ENCODE data around the gene PLEKHG3. TPM values are rescaled to one million over a fixed set of nuclear protein-coding genes. Genes with fewer than 3 reads are reported as not detected.
A peak's percentile ranks its signal among the peaks of the same experiment; 100 is the strongest.

Gene PLEKHG3
- total RNA-seq, 2 experiments from 2014 or later = 20.1 to 22.6 TPM

DNA sequence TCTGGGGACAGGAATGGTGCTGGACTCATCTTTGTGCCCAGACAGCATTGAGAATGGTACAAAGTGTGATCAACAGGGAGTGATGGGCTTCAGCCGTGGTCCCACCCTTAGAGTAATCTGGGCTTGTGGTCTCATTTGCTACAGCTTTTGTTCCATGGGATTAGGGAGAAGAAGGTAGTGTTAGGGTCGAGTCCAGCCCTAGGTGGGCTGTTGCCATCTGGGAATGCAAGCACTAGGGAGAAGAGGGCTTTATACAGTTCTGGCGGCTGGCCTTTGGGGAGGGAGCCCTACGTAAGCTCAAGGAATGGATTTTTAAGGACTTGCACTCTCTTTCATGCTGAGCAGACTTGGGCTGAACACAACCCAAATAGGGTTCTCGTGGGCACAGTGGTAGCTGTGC lies 4.9 kb downstream of the PLEKHG3 start:
- peaks cover 69% of the 10 kb centered on the region for H3K4me1 Mint-ChIP-seq (ENCODE audit: low read depth)
- ChIA-PET CTCF (interaction anchor here (0.7 to 3.1 kb wide), 8 partner anchors 9 to 198 kb away, joined by 3 to 13 read pairs (median 4); no protein-coding TSS in a partner anchor), POLR2A (interaction anchor here (0.6 to 1.0 kb wide), 3 partner anchors 17 to 35 kb away, joined by 3 to 6 read pairs (median 3); no protein-coding TSS in a partner anchor)
- peaks cover 15% of the 10 kb centered on the region for H3K9me3 Mint-ChIP-seq
- H3K36me3 Mint-ChIP-seq = peaks cover 8% of the 10 kb centered on the region
- H3K27me3 Mint-ChIP-seq = no peaks in the 10 kb centered on the region
- intact Hi-C loops (cut with micrococcal nuclease) = loop anchor here (1.0 to 10.0 kb wide), 3 partner anchors 9 to 576 kb away; no protein-coding TSS in a partner anchor
- H3K4me3 Mint-ChIP-seq = peak overlapping the region; percentile 58
- peak overlapping the region; percentile 84 for H3K27ac Mint-ChIP-seq
- DNase-seq = no peak

- intact Hi-C loops (cut with micrococcal nuclease) = no loop called here
- no peak for DNase-seq
- Mint-ChIP-seq H3K27ac (no peak overlapping the region), H3K4me1 (ENCODE audit: low read depth) (peaks cover 75% of the 10 kb centered on the region), H3K27me3 (no peaks in the 10 kb centered on the region), H3K36me3 (peaks cover 11% of the 10 kb centered on the region), H3K4me3 (no peak overlapping the region), H3K9me3 (peaks cover 19% of the 10 kb centered on the region)
- ChIA-PET POLR2A (interaction anchor here (0.7 kb wide), 1 partner anchor 231 kb away, joined by 3 read pairs; no protein-coding TSS in a partner anchor), CTCF (interaction anchor here (1.5 kb wide), 1 partner anchor 45 kb away, joined by 3 read pairs; no protein-coding TSS in a partner anchor)
Observed at GRCh38 chr14:64711039-64711438, 6.8 kb downstream of the PLEKHG3 start.

DNA sequence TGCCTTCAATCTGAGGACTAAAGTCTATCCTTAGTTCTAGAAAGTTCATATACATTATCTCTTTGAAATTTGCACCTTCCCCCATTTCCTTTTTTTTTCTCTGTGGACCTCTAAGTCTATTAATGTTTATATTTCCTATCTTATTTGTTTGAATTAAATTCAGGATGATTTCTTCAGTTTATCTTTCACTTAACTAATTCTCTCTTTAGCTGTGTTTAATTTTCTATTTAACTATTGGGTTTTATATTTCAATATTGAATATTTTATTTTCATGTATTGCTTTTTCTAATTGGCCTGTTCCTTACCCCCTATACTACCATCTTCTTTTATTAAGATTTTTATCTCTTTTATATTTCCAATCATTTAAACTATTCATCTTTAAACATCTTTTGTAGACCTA lies 9.5 kb downstream of the PLEKHG3 start:
- DNase-seq = no peak
- Mint-ChIP-seq H3K27ac (no peak overlapping the region), H3K36me3 (peaks cover 11% of the 10 kb centered on the region), H3K9me3 (peaks cover 19% of the 10 kb centered on the region), H3K27me3 (no peaks in the 10 kb centered on the region), H3K4me3 (no peak overlapping the region), H3K4me1 (ENCODE audit: low read depth) (peaks cover 75% of the 10 kb centered on the region)
- ChIA-PET CTCF (no interaction called here), POLR2A (interaction anchor here (1.1 to 1.2 kb wide), 2 partner anchors 9 to 21 kb away, joined by 3 to 5 read pairs; no protein-coding TSS in a partner anchor)
- intact Hi-C loops (cut with micrococcal nuclease) = no loop called here

DNA sequence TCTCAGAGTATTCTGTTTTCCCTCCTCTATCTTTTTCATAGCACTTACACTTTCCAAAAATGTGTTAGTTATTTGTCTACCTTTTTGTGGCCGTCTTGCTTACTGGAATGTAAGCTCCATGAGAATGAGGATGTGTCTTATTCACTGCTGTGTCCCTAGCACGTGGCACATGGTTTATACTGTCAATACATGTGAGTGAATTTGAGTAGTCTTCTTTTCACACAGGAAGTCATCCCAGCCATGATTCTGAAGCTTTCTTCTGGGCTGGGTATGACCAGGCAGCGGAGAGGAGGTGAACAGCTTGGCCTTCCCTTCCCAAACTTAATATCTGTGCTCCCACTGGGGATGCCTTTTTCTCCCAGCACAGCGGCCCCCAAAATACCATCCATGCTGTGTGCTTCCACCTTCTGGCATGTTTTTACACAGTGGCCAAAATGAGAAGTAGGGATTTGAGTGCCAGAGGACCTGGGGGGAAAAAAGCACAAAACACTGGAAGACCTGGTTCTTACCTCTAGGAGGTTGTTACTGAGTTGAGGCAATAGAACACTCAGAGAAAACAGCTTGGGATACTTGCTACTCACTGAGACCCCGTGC lies 10.3 kb downstream of the PLEKHG3 start:
- H3K36me3 Mint-ChIP-seq = peaks cover 11% of the 10 kb centered on the region
- intact Hi-C loops (cut with micrococcal nuclease) = no loop called here
- DNase-seq = no peak
- peaks cover 19% of the 10 kb centered on the region for H3K9me3 Mint-ChIP-seq
- peaks cover 73% of the 10 kb centered on the region for H3K4me1 Mint-ChIP-seq (ENCODE audit: low read depth)
- no peaks in the 10 kb centered on the region for H3K27me3 Mint-ChIP-seq
- CTCF ChIA-PET = interaction anchor here (1.8 kb wide), 1 partner anchor 8 kb away, joined by 4 read pairs; no protein-coding TSS in a partner anchor
- peak overlapping the region; percentile 31 for H3K27ac Mint-ChIP-seq
- POLR2A ChIA-PET = interaction anchor here (1.1 to 1.2 kb wide), 2 partner anchors 9 to 20 kb away, joined by 3 to 5 read pairs; no protein-coding TSS in a partner anchor
- no peak overlapping the region for H3K4me3 Mint-ChIP-seq

DNA sequence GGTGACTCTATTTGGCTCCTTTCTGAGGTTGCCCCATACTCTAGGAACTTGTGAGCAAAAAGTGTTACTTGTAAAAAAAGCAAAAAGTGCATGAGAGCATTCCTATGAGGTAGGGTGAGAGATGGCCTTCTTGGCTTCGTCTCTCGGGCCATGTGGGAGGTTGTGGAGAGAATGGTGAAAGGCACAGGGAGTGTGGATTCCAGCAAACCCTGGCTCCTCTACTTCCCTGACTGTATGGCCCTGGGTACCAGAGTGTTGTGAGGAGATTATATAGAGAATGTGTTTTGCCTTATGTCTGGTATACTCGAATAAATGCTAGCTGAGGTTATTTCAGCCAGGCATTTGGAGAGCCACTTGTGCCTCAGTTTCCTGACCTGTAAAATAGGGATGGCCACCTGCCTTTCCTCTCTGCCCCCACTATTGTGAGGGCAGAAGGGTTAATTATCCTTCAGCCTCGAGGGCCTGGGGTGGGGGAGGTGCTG lies 11.0 kb downstream of the PLEKHG3 start:
- POLR2A ChIA-PET = interaction anchor here (1.1 kb wide), 1 partner anchor 10 kb away, joined by 5 read pairs; no protein-coding TSS in a partner anchor
- Mint-ChIP-seq H3K4me3 (no peak overlapping the region), H3K27me3 (no peaks in the 10 kb centered on the region), H3K27ac (no peak overlapping the region), H3K9me3 (peaks cover 19% of the 10 kb centered on the region), H3K36me3 (peaks cover 11% of the 10 kb centered on the region), H3K4me1 (ENCODE audit: low read depth) (peaks cover 74% of the 10 kb centered on the region)
- DNase-seq = no peak
- intact Hi-C loops (cut with micrococcal nuclease) = no loop called here
- CTCF ChIA-PET = interaction anchor here (1.0 to 1.8 kb wide), 2 partner anchors 9 to 46 kb away, joined by 3 to 4 read pairs; no protein-coding TSS in a partner anchor

GRCh38 chr14:64715628-64716412 lies 11.6 kb downstream of the PLEKHG3 start:
- H3K27me3 Mint-ChIP-seq = no peaks in the 10 kb centered on the region
- H3K4me1 Mint-ChIP-seq (ENCODE audit: low read depth) = peaks cover 75% of the 10 kb centered on the region
- peaks cover 11% of the 10 kb centered on the region for H3K36me3 Mint-ChIP-seq
- no peak for DNase-seq
- peak overlapping the region; percentile 58 for H3K27ac Mint-ChIP-seq
- ChIA-PET POLR2A (interaction anchor here (1.8 kb wide), 1 partner anchor 11 kb away, joined by 4 read pairs; the partner anchor contains the start of gene PLEKHG3), CTCF (interaction anchor here (1.0 to 1.8 kb wide), 2 partner anchors 9 to 46 kb away, joined by 3 to 4 read pairs; no protein-coding TSS in a partner anchor)
- H3K9me3 Mint-ChIP-seq = peaks cover 19% of the 10 kb centered on the region
- intact Hi-C loops (cut with micrococcal nuclease) = no loop called here
- no peak overlapping the region for H3K4me3 Mint-ChIP-seq

- ChIA-PET POLR2A (interaction anchor here (0.6 to 1.8 kb wide), 2 partner anchors 13 to 1724 kb away, joined by 4 read pairs; partner anchors contain the start of gene PLEKHG3), CTCF (interaction anchor here (0.8 to 1.3 kb wide), 4 partner anchors 9 to 74 kb away, joined by 3 to 4 read pairs (median 3); no protein-coding TSS in a partner anchor)
- intact Hi-C loops (cut with micrococcal nuclease) = loop anchor here (1.0 kb wide), 1 partner anchor 9 kb away; no protein-coding TSS in a partner anchor
- Mint-ChIP-seq H3K27ac (peak overlapping the region; percentile 74), H3K9me3 (peaks cover 14% of the 10 kb centered on the region), H3K4me1 (ENCODE audit: low read depth) (peaks cover 84% of the 10 kb centered on the region), H3K36me3 (peaks cover 7% of the 10 kb centered on the region), H3K27me3 (no peaks in the 10 kb centered on the region), H3K4me3 (no peak overlapping the region)
- DNase-seq = no peak
Observed at GRCh38 chr14:64717870-64718269, 13.6 kb downstream of the PLEKHG3 start.

GRCh38 chr14:64718762-64719161 lies 14.5 kb downstream of the PLEKHG3 start:
- H3K4me3 Mint-ChIP-seq = no peak overlapping the region
- intact Hi-C loops (cut with micrococcal nuclease) = loop anchor here (1.0 kb wide), 1 partner anchor 9 kb away; no protein-coding TSS in a partner anchor

DNA sequence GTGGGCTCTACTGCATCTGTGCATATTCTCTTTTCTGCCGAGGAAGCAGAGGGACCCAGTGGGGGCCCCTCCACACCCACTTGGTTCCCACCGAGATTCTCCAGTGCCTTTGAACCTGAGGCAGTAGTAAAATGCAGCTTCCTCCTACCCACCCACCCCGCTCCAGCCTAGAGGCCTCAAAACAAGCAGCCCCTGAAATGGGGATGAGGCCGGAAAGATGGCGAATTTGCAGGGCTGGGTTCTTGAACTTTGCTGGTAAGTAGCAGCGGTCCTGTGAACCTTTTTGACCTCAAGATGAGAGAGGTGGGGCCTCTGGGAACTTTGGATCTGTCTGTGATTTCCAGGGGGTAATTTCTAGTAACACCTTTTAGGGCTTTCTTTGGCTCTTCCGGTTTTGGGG lies 15.4 kb downstream of the PLEKHG3 start:
- no peaks in the 10 kb centered on the region for H3K27me3 Mint-ChIP-seq
- intact Hi-C loops (cut with micrococcal nuclease) = no loop called here
- peak overlapping the region; percentile 59 for H3K27ac Mint-ChIP-seq
- ChIA-PET POLR2A (no interaction called here), CTCF (no interaction called here)
- H3K4me3 Mint-ChIP-seq = no peak overlapping the region
- H3K4me1 Mint-ChIP-seq (ENCODE audit: low read depth) = peaks cover 90% of the 10 kb centered on the region
- DNase-seq = no peak
- no peaks in the 10 kb centered on the region for H3K36me3 Mint-ChIP-seq
- H3K9me3 Mint-ChIP-seq = no peaks in the 10 kb centered on the region

More at GRCh38 chr14:64718762-64719161, 14.5 kb downstream of the PLEKHG3 start:
- ChIA-PET POLR2A (interaction anchor here (0.6 kb wide), 1 partner anchor 17 kb away, joined by 3 read pairs; no protein-coding TSS in a partner anchor), CTCF (interaction anchor here (0.6 to 1.3 kb wide), 3 partner anchors 10 to 126 kb away, joined by 3 to 4 read pairs (median 3); no protein-coding TSS in a partner anchor)
- H3K4me1 Mint-ChIP-seq (ENCODE audit: low read depth) = peaks cover 88% of the 10 kb centered on the region
- peaks cover 3% of the 10 kb centered on the region for H3K36me3 Mint-ChIP-seq
- peak overlapping the region; percentile 36 for H3K27ac Mint-ChIP-seq
- no peaks in the 10 kb centered on the region for H3K27me3 Mint-ChIP-seq
- no peak for DNase-seq
- H3K9me3 Mint-ChIP-seq = peaks cover 6% of the 10 kb centered on the region

DNA sequence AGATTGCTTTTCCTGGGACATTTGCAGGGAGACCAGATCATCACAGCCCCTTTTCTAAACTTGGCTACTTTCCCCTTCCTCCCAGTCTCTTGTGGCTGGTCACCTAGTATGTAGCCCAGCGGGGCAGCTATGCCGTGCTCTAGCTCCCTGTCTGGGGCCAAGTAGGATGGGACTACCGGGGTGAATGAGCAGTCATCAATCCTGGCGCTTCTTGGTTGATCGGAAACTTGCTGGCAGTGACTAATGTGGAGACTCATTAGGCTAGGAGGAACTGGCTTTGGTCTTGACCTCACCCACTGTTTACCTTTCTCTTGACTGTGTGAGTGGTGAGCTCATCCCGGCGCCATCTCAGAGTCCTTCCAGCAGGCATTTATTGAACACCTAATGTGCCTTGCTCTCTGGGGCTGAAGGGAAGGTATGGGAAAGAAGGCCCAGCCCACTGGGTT lies 15.9 kb downstream of the PLEKHG3 start:
- ChIA-PET POLR2A (no interaction called here), CTCF (no interaction called here)
- no peak overlapping the region for H3K4me3 Mint-ChIP-seq
- peak; percentile 33 for DNase-seq
- H3K27me3 Mint-ChIP-seq = no peaks in the 10 kb centered on the region
- peak overlapping the region; percentile 59 for H3K27ac Mint-ChIP-seq
- intact Hi-C loops (cut with micrococcal nuclease) = no loop called here
- H3K36me3 Mint-ChIP-seq = no peaks in the 10 kb centered on the region
- H3K4me1 Mint-ChIP-seq (ENCODE audit: low read depth) = peaks cover 92% of the 10 kb centered on the region
- H3K9me3 Mint-ChIP-seq = no peaks in the 10 kb centered on the region

- Mint-ChIP-seq H3K9me3 (no peaks in the 10 kb centered on the region), H3K27ac (peak overlapping the region; percentile 82), H3K4me3 (no peak overlapping the region), H3K36me3 (no peaks in the 10 kb centered on the region), H3K27me3 (no peaks in the 10 kb centered on the region), H3K4me1 (ENCODE audit: low read depth) (peaks cover 94% of the 10 kb centered on the region)
- DNase-seq = no peak
- CTCF ChIA-PET = no interaction called here
- intact Hi-C loops (cut with micrococcal nuclease) = no loop called here
- POLR2A ChIA-PET = interaction anchor here (0.8 kb wide), 1 partner anchor 14 kb away, joined by 3 read pairs; no protein-coding TSS in a partner anchor
Observed at GRCh38 chr14:64721391-64721791, 17.2 kb downstream of the PLEKHG3 start.
